ENCODE data around the gene HLCS.
A peak's percentile ranks its signal among the peaks of the same experiment; 100 is the strongest.

Gene HLCS

GRCh38 chr21:36828208-36828607 is 138.3 kb downstream of the HLCS start:
- no peak overlapping the region for H3K4me2 ChIP-seq (ENCODE audit: insufficient read depth, low read length, poor library complexity, severe bottlenecking)
- H4K91ac ChIP-seq (ENCODE audit: low read depth, low read length, poor library complexity) = no peak overlapping the region
- H2BK12ac ChIP-seq (ENCODE audit: low read length) = no peak overlapping the region
- H3K4me3 ChIP-seq (ENCODE audit: low read length in 2 of 2) = no peak overlapping the region
- H3K9ac ChIP-seq (ENCODE audit: low read depth, low read length, poor library complexity) = no peak overlapping the region
- H3K4me1 ChIP-seq (ENCODE audit: control insufficient read depth in 2 of 2, insufficient read depth in 1 of 2, low read depth in 1 of 2, low read length in 2 of 2) = peaks cover 3 to 14% of the 10 kb centered on the region in 2 donors
- H3K36me3 ChIP-seq (replicated peaks in 1 of 2; ENCODE audit: control insufficient read depth in 2 of 2, insufficient read depth in 2 of 2, low read length in 2 of 2) = peaks cover 0 to 4% of the 10 kb centered on the region in 2 donors
- no peaks in the 10 kb centered on the region for H3K79me1 ChIP-seq (ENCODE audit: low read depth, low read length)
- no peak overlapping the region for H2AK5ac ChIP-seq (ENCODE audit: low read depth, low read length)
- H3K18ac ChIP-seq (ENCODE audit: low read length) = no peak overlapping the region
- no peak overlapping the region for H3K14ac ChIP-seq (ENCODE audit: low read length)
- H3K27me3 ChIP-seq (ENCODE audit: control insufficient read depth in 3 of 3, insufficient read depth in 3 of 3, low read depth in 1 of 3, low read length in 3 of 3) = no peaks in the 10 kb centered on the region
- no peak overlapping the region for H2BK15ac ChIP-seq (ENCODE audit: low read length)
- no peak overlapping the region for H3K4ac ChIP-seq (ENCODE audit: low read length)
- no peak overlapping the region for H3K27ac ChIP-seq (replicated peaks; ENCODE audit: low read length)
- H3K23ac ChIP-seq (ENCODE audit: low read depth, low read length, poor library complexity) = no peak overlapping the region
- H2BK5ac ChIP-seq (ENCODE audit: low read length) = no peak overlapping the region
- no peak overlapping the region for H2AFZ ChIP-seq (ENCODE audit: low read length)
- H2BK120ac ChIP-seq (ENCODE audit: low read depth, low read length) = no peak overlapping the region
- DNase-seq (ENCODE audit: low spot score) = no peak
- H3K9me3 ChIP-seq (replicated peaks in 1 of 2; ENCODE audit: control insufficient read depth in 2 of 2, insufficient read depth in 1 of 2, low read depth in 1 of 2, low read length in 2 of 2) = no peaks in the 10 kb centered on the region
- WGBS, 2 donors (ENCODE audit: extremely low coverage in 2 of 2, insufficient read length in 2 of 2, insufficient replicate concordance in 1 of 2) = no CpG with 5 or more reads among the region's 3 CpGs
- H4K8ac ChIP-seq (ENCODE audit: low read depth, low read length) = no peak overlapping the region

GRCh38 chr21:36825658-36826057 is 140.8 kb downstream of the HLCS start:
- H3K18ac ChIP-seq (ENCODE audit: low read length) = no peak overlapping the region
- no peak overlapping the region for H2BK15ac ChIP-seq (ENCODE audit: low read length)
- no peak overlapping the region for H4K8ac ChIP-seq (ENCODE audit: low read depth, low read length)
- no peak overlapping the region for H2BK5ac ChIP-seq (ENCODE audit: low read length)
- DNase-seq (ENCODE audit: low spot score) = no peak
- no peak overlapping the region for H3K4ac ChIP-seq (ENCODE audit: low read length)
- no peak overlapping the region for H2AFZ ChIP-seq (ENCODE audit: low read length)
- no peak overlapping the region for H3K9ac ChIP-seq (ENCODE audit: low read depth, low read length, poor library complexity)
- H3K27ac ChIP-seq (replicated peaks; ENCODE audit: low read length) = no peak overlapping the region
- no peak overlapping the region for H2BK120ac ChIP-seq (ENCODE audit: low read depth, low read length)
- H3K4me3 ChIP-seq (ENCODE audit: low read length in 2 of 2) = no peak overlapping the region
- no peaks in the 10 kb centered on the region for H3K27me3 ChIP-seq (ENCODE audit: control insufficient read depth in 3 of 3, insufficient read depth in 3 of 3, low read depth in 1 of 3, low read length in 3 of 3)
- H2BK12ac ChIP-seq (ENCODE audit: low read length) = no peak overlapping the region
- H3K4me2 ChIP-seq (ENCODE audit: insufficient read depth, low read length, poor library complexity, severe bottlenecking) = no peak overlapping the region
- H3K79me1 ChIP-seq (ENCODE audit: low read depth, low read length) = no peaks in the 10 kb centered on the region
- no peak overlapping the region for H4K91ac ChIP-seq (ENCODE audit: low read depth, low read length, poor library complexity)
- no peak overlapping the region for H2AK5ac ChIP-seq (ENCODE audit: low read depth, low read length)
- H3K4me1 ChIP-seq (ENCODE audit: control insufficient read depth in 2 of 2, insufficient read depth in 1 of 2, low read depth in 1 of 2, low read length in 2 of 2) = peaks cover 3 to 18% of the 10 kb centered on the region in 2 donors
- H3K9me3 ChIP-seq (replicated peaks in 1 of 2; ENCODE audit: control insufficient read depth in 2 of 2, insufficient read depth in 1 of 2, low read depth in 1 of 2, low read length in 2 of 2) = no peaks in the 10 kb centered on the region
- H3K23ac ChIP-seq (ENCODE audit: low read depth, low read length, poor library complexity) = no peak overlapping the region
- H3K14ac ChIP-seq (ENCODE audit: low read length) = no peak overlapping the region
- no CpG with 5 or more reads among the region's 5 CpGs for WGBS, 2 donors (ENCODE audit: extremely low coverage in 2 of 2, insufficient read length in 2 of 2, insufficient replicate concordance in 1 of 2)
- H3K36me3 ChIP-seq (replicated peaks in 1 of 2; ENCODE audit: control insufficient read depth in 2 of 2, insufficient read depth in 2 of 2, low read length in 2 of 2) = peaks cover 0 to 4% of the 10 kb centered on the region in 2 donors

GRCh38 chr21:36821032-36821299 is 145.5 kb downstream of the HLCS start:
- DNase-seq (ENCODE audit: low spot score) = no peak
- no peaks in the 10 kb centered on the region for H3K9me3 ChIP-seq (replicated peaks in 1 of 2; ENCODE audit: control insufficient read depth in 2 of 2, insufficient read depth in 1 of 2, low read depth in 1 of 2, low read length in 2 of 2)
- H3K14ac ChIP-seq (ENCODE audit: low read length) = no peak overlapping the region
- no peak overlapping the region for H3K4ac ChIP-seq (ENCODE audit: low read length)
- H2BK15ac ChIP-seq (ENCODE audit: low read length) = no peak overlapping the region
- no peak overlapping the region for H2BK120ac ChIP-seq (ENCODE audit: low read depth, low read length)
- no peak overlapping the region for H3K27ac ChIP-seq (replicated peaks; ENCODE audit: low read length)
- H2BK5ac ChIP-seq (ENCODE audit: low read length) = no peak overlapping the region
- no peaks in the 10 kb centered on the region for H3K79me1 ChIP-seq (ENCODE audit: low read depth, low read length)
- no peak overlapping the region for H3K4me3 ChIP-seq (ENCODE audit: low read length in 2 of 2)
- no peak overlapping the region for H4K91ac ChIP-seq (ENCODE audit: low read depth, low read length, poor library complexity)
- H2BK12ac ChIP-seq (ENCODE audit: low read length) = peak overlapping the region; percentile 42
- peaks cover 12 to 34% of the 10 kb centered on the region in 2 donors for H3K4me1 ChIP-seq (ENCODE audit: control insufficient read depth in 2 of 2, insufficient read depth in 1 of 2, low read depth in 1 of 2, low read length in 2 of 2)
- peak overlapping the region; percentile 18 for H2AK5ac ChIP-seq (ENCODE audit: low read depth, low read length)
- no peak overlapping the region for H3K9ac ChIP-seq (ENCODE audit: low read depth, low read length, poor library complexity)
- H3K23ac ChIP-seq (ENCODE audit: low read depth, low read length, poor library complexity) = no peak overlapping the region
- H4K8ac ChIP-seq (ENCODE audit: low read depth, low read length) = peak overlapping the region; percentile 75
- peaks cover 0 to 4% of the 10 kb centered on the region in 2 donors for H3K36me3 ChIP-seq (replicated peaks in 1 of 2; ENCODE audit: control insufficient read depth in 2 of 2, insufficient read depth in 2 of 2, low read length in 2 of 2)
- no CpG with 5 or more reads among the region's 7 CpGs for WGBS, 2 donors (ENCODE audit: extremely low coverage in 2 of 2, insufficient read length in 2 of 2, insufficient replicate concordance in 1 of 2)
- peak overlapping the region; percentile 21 for H3K18ac ChIP-seq (ENCODE audit: low read length)
- H2AFZ ChIP-seq (ENCODE audit: low read length) = no peak overlapping the region
- H3K4me2 ChIP-seq (ENCODE audit: insufficient read depth, low read length, poor library complexity, severe bottlenecking) = no peak overlapping the region
- no peaks in the 10 kb centered on the region for H3K27me3 ChIP-seq (ENCODE audit: control insufficient read depth in 3 of 3, insufficient read depth in 3 of 3, low read depth in 1 of 3, low read length in 3 of 3)

- H3K27me3 ChIP-seq (ENCODE audit: control insufficient read depth in 3 of 3, insufficient read depth in 3 of 3, low read depth in 1 of 3, low read length in 3 of 3) = no peaks in the 10 kb centered on the region
- H3K27ac ChIP-seq (replicated peaks; ENCODE audit: low read length) = no peak overlapping the region
- H2BK15ac ChIP-seq (ENCODE audit: low read length) = peak overlapping the region; percentile 95
- peak overlapping the region; percentile 57 for H3K23ac ChIP-seq (ENCODE audit: low read depth, low read length, poor library complexity)
- peak overlapping the region; percentile 90 for H2AK5ac ChIP-seq (ENCODE audit: low read depth, low read length)
- no peak overlapping the region for H2AFZ ChIP-seq (ENCODE audit: low read length)
- H3K36me3 ChIP-seq (replicated peaks in 1 of 2; ENCODE audit: control insufficient read depth in 2 of 2, insufficient read depth in 2 of 2, low read length in 2 of 2) = peaks cover 0 to 4% of the 10 kb centered on the region in 2 donors
- no peak overlapping the region for H3K4me3 ChIP-seq (ENCODE audit: low read length in 2 of 2)
- WGBS, 2 donors (ENCODE audit: extremely low coverage in 2 of 2, insufficient read length in 2 of 2, insufficient replicate concordance in 1 of 2) = no CpG with 5 or more reads among the region's 27 CpGs
- peak overlapping the region; percentile 50 for H3K14ac ChIP-seq (ENCODE audit: low read length)
- H3K4ac ChIP-seq (ENCODE audit: low read length) = peak overlapping the region; percentile 80
- H2BK12ac ChIP-seq (ENCODE audit: low read length) = peak overlapping the region; percentile 98
- no peaks in the 10 kb centered on the region for H3K79me1 ChIP-seq (ENCODE audit: low read depth, low read length)
- no peak for DNase-seq (ENCODE audit: low spot score)
- peak overlapping the region; percentile 95 for H3K18ac ChIP-seq (ENCODE audit: low read length)
- H4K91ac ChIP-seq (ENCODE audit: low read depth, low read length, poor library complexity) = peak overlapping the region; percentile 38
- H3K9me3 ChIP-seq (replicated peaks in 1 of 2; ENCODE audit: control insufficient read depth in 2 of 2, insufficient read depth in 1 of 2, low read depth in 1 of 2, low read length in 2 of 2) = no peaks in the 10 kb centered on the region
- H2BK5ac ChIP-seq (ENCODE audit: low read length) = peak overlapping the region; percentile 43
- peaks cover 12 to 32% of the 10 kb centered on the region in 2 donors for H3K4me1 ChIP-seq (ENCODE audit: control insufficient read depth in 2 of 2, insufficient read depth in 1 of 2, low read depth in 1 of 2, low read length in 2 of 2)
- H4K8ac ChIP-seq (ENCODE audit: low read depth, low read length) = peak overlapping the region; percentile 90
- peak overlapping the region; percentile 83 for H3K9ac ChIP-seq (ENCODE audit: low read depth, low read length, poor library complexity)
- peak overlapping the region; percentile 84 for H2BK120ac ChIP-seq (ENCODE audit: low read depth, low read length)
- no peak overlapping the region for H3K4me2 ChIP-seq (ENCODE audit: insufficient read depth, low read length, poor library complexity, severe bottlenecking)
These were observed 146.1 kb downstream of the HLCS start for GRCh38 chr21:36820176-36821031.

All from neuronal stem cell (in vitro differentiated cells).